H1 (cell line): Measurements from ENCODE around the gene TPRG1L. TPM values are rescaled to one million over a fixed set of nuclear protein-coding genes. Genes with fewer than 3 reads are reported as not detected.
A peak's percentile ranks its signal among the peaks of the same experiment; 100 is the strongest.

Experiments
- CTCF ChIA-PET: fragments of 300-600 bp; sonication (Branson Sonifier 250); formaldehyde crosslinking; loops from one replicate; lab custom pipeline; 2021; ENCODE audit not compliant: partially characterized antibody; lab: Charles Lee
- POLR2A ChIA-PET: fragments of 300-600 bp; sonication (Branson Sonifier 250); formaldehyde crosslinking; loops from one replicate; lab custom pipeline; 2021; ENCODE audit warnings: inconsistent platforms; ENCODE audit not compliant: partially characterized antibody; lab: Charles Lee
- DNase-seq, 2 experiments: peaks; one replicate each; pipeline versions ENCODE4 v3.0.0 to v3.0.0-alpha.2; 2010 to 2022; ENCODE audit warnings: low spot score in 2 of 2, low read depth in 1 of 2, mixed read lengths in 1 of 2
- FAIRE-seq: peaks from 2 replicates; lab custom pipeline; 2011; peaks lifted over from hg19 to GRCh38; lab: Jason Lieb, UNC
- H2AFZ ChIP-seq: 2 replicates; pipeline ENCODE4 v1.8.1; 2012; ENCODE audit warnings: low read length, inconsistent platforms
- H2AK5ac ChIP-seq: 2 replicates; pipeline ENCODE4 v1.6.1; 2013; ENCODE audit warnings: low read depth, low read length
- H2BK120ac ChIP-seq: replicated peaks from 2 replicates; pipeline ENCODE3; 2013; ENCODE audit warnings: low read depth, low read length, inconsistent platforms
- H2BK12ac ChIP-seq: 2 replicates; pipeline ENCODE4 v1.6.1; 2013; ENCODE audit warnings: low read depth, low read length
- H2BK15ac ChIP-seq: 2 replicates; pipeline ENCODE4 v1.6.1; 2013; ENCODE audit warnings: low read length
- H2BK20ac ChIP-seq: 2 replicates; pipeline ENCODE4 v1.6.1; 2013; ENCODE audit warnings: low read length
- H2BK5ac ChIP-seq: 2 replicates; pipeline ENCODE4 v1.6.1; 2013; ENCODE audit warnings: low read depth, low read length
- H3K14ac ChIP-seq: 2 replicates; pipeline ENCODE4 v1.6.1; 2013; ENCODE audit warnings: inconsistent platforms; ENCODE audit not compliant: insufficient read length
- H3K18ac ChIP-seq: 2 replicates; pipeline ENCODE4 v1.6.1; 2013; ENCODE audit warnings: low read length; ENCODE audit errors: extremely low read depth
- H3K23ac ChIP-seq: 2 replicates; pipeline ENCODE4 v1.6.1; 2013; ENCODE audit warnings: inconsistent platforms; ENCODE audit not compliant: insufficient read length
- H3K23me2 ChIP-seq: 2 replicates; pipeline ENCODE4 v1.6.1; 2013; ENCODE audit warnings: low read depth, low read length
- H3K27ac ChIP-seq: 2 replicates; pipeline ENCODE4 v1.6.1; 2011; ENCODE audit warnings: low read depth, low read length, inconsistent platforms
- H3K27me3 ChIP-seq, 4 experiments: replicated peaks in 1 of 4; 1 replicate in 1 of 4; 2 replicates in 3 of 4; pipeline versions ENCODE4 v1.6.1 to v1.8.1; 2011 to 2013; ENCODE audit warnings: low read length in 3 of 4, mild to moderate bottlenecking in 3 of 4, inconsistent platforms in 2 of 4, mixed read lengths in 2 of 4, moderate library complexity in 1 of 4; ENCODE audit not compliant: control insufficient read depth in 3 of 4, insufficient read depth in 3 of 4; ENCODE audit errors: extremely low read depth in 1 of 4
- H3K36me3 ChIP-seq, 4 experiments: 2 replicates each; pipeline versions ENCODE4 v1.6.1 to v1.8.1; 2011 to 2013; ENCODE audit warnings: mild to moderate bottlenecking in 4 of 4, low read length in 3 of 4, moderate library complexity in 2 of 4, control low read depth in 1 of 4, inconsistent platforms in 1 of 4; ENCODE audit not compliant: insufficient read depth in 4 of 4, control insufficient read depth in 2 of 4
- H3K4ac ChIP-seq: replicated peaks from 2 replicates; pipeline ENCODE3; 2013; ENCODE audit warnings: low read length, low read depth, mixed read lengths, inconsistent platforms; ENCODE audit not compliant: insufficient read length
- H3K4me1 ChIP-seq, 4 experiments: replicated peaks in 1 of 4; 1 replicate in 1 of 4; 2 replicates in 3 of 4; pipeline versions ENCODE4 v1.6.1 to v1.8.1; 2011 to 2013; ENCODE audit warnings: low read length in 3 of 4, inconsistent platforms in 2 of 4, mixed read lengths in 1 of 4; ENCODE audit not compliant: insufficient read depth in 4 of 4, control insufficient read depth in 3 of 4
- H3K4me2 ChIP-seq, 2 experiments: 2 replicates each; pipeline versions ENCODE4 v1.6.1 to v1.8.1; 2011 to 2013; ENCODE audit warnings: low read depth in 2 of 2, low read length in 2 of 2, control low read depth in 1 of 2, inconsistent platforms in 1 of 2, mild to moderate bottlenecking in 1 of 2; ENCODE audit not compliant: insufficient read depth in 1 of 2
- H3K4me3 ChIP-seq, 4 experiments: fragments of 200-600, 300-600 bp in 1 of 4; sonication (generic), shearing (Covaris generic), sonication (Bioruptor Twin) in 1 of 4; 2 replicates each; pipeline versions ENCODE4 v1.5.1 to v1.8.1; 2011 to 2016; ENCODE audit warnings: low read length in 4 of 4, low read depth in 3 of 4, control low read depth in 2 of 4, inconsistent platforms in 2 of 4, mild to moderate bottlenecking in 2 of 4, mixed read lengths in 1 of 4, moderate library complexity in 1 of 4; ENCODE audit not compliant: insufficient read depth in 2 of 4; ENCODE audit errors: extremely low read depth in 1 of 4
- H3K56ac ChIP-seq: replicated peaks from 2 replicates; pipeline ENCODE3; 2013; ENCODE audit warnings: low read depth, mild to moderate bottlenecking, mixed read lengths, low read length, inconsistent platforms; ENCODE audit not compliant: insufficient read length
- H3K79me1 ChIP-seq: 2 replicates; pipeline ENCODE4 v1.6.1; 2013; ENCODE audit warnings: low read depth, low read length, control low read depth
- H3K79me2 ChIP-seq, 2 experiments: 2 replicates each; pipeline versions ENCODE4 v1.6.1 to v1.8.1; 2012 to 2013; ENCODE audit warnings: low read length in 2 of 2, mild to moderate bottlenecking in 2 of 2, inconsistent platforms in 1 of 2; ENCODE audit not compliant: insufficient read depth in 2 of 2, control insufficient read depth in 1 of 2
- H3K9ac ChIP-seq, 4 experiments: replicated peaks in 1 of 4; 1 replicate in 1 of 4; 2 replicates in 3 of 4; pipeline versions ENCODE4 v1.6.1 to v1.8.1; 2011 to 2013; ENCODE audit warnings: low read depth in 3 of 4, low read length in 3 of 4, control low read depth in 2 of 4, mild to moderate bottlenecking in 2 of 4, moderate library complexity in 2 of 4, inconsistent platforms in 1 of 4; ENCODE audit errors: extremely low read depth in 1 of 4
- H3K9me3 ChIP-seq, 2 experiments: 2 replicates each; pipeline versions ENCODE4 v1.6.1 to v1.8.1; 2012 to 2013; ENCODE audit warnings: mild to moderate bottlenecking in 2 of 2, moderate library complexity in 2 of 2, control low read depth in 1 of 2, inconsistent platforms in 1 of 2, low read depth in 1 of 2, low read length in 1 of 2, mixed read lengths in 1 of 2; ENCODE audit not compliant: insufficient read depth in 2 of 2
- H4K20me1 ChIP-seq, 2 experiments: replicated peaks in 1 of 2; 2 replicates each; pipeline versions ENCODE3 to v1.8.1; 2011 to 2013; ENCODE audit warnings: inconsistent platforms in 2 of 2, low read length in 2 of 2, mild to moderate bottlenecking in 1 of 2; ENCODE audit not compliant: insufficient read depth in 2 of 2, control insufficient read depth in 1 of 2
- H4K5ac ChIP-seq: 2 replicates; pipeline ENCODE4 v1.6.1; 2013; ENCODE audit warnings: low read length, low read depth, mixed read lengths, inconsistent platforms; ENCODE audit not compliant: insufficient read length
- H4K8ac ChIP-seq: 2 replicates; pipeline ENCODE4 v1.8.0; 2013; ENCODE audit warnings: mild to moderate bottlenecking, moderate library complexity, low read length, inconsistent platforms; ENCODE audit not compliant: insufficient read depth; ENCODE audit errors: extremely low read depth
- H4K91ac ChIP-seq: replicated peaks from 2 replicates; pipeline ENCODE3; 2013; ENCODE audit warnings: low read length, mixed read lengths, inconsistent platforms; ENCODE audit not compliant: insufficient read length
- ATF2 ChIP-seq: IDR thresholded peaks from 2 replicates; pipeline ENCODE4 v1.6.1; 2012; ENCODE audit warnings: low read length, inconsistent platforms
- BACH1 ChIP-seq: IDR thresholded peaks from 2 replicates; pipeline ENCODE4 v1.6.1; 2012; ENCODE audit warnings: low read length, improper control_type of control experiment
- CBX5 ChIP-seq: fragments of 300-800, 300-1000 bp; sonication (generic); IDR thresholded peaks from 2 replicates; pipeline ENCODE4 v1.7.1; 2016; ENCODE audit warnings: antibody characterized with exemption, low read length, low read depth
- KDM1A ChIP-seq: fragments of 200-600, 300-600 bp; sonication (generic); IDR thresholded peaks from 2 replicates; pipeline ENCODE4 v1.7.1; 2016; ENCODE audit warnings: mild to moderate bottlenecking, low read length, borderline replicate concordance
- NANOG ChIP-seq: IDR thresholded peaks from 2 replicates; pipeline ENCODE4 v1.6.1; 2011; ENCODE audit warnings: low read length, low read depth, mild to moderate bottlenecking, inconsistent platforms; ENCODE audit not compliant: insufficient read depth, poor library complexity, severe bottlenecking
- RXRA ChIP-seq: IDR thresholded peaks from 2 replicates; pipeline ENCODE4 v1.6.1; 2011; ENCODE audit warnings: low read depth, mild to moderate bottlenecking, low read length, moderate library complexity; ENCODE audit not compliant: insufficient read depth
- SP2 ChIP-seq: IDR thresholded peaks from 2 replicates; pipeline ENCODE4 v1.6.1; 2012; ENCODE audit warnings: mild to moderate bottlenecking, low read length, inconsistent platforms
- TAF1 ChIP-seq: IDR thresholded peaks from 2 replicates; pipeline ENCODE4 v1.6.1; 2011; ENCODE audit warnings: mild to moderate bottlenecking, low read depth, low read length
- TAF7 ChIP-seq: optimal IDR thresholded peaks from 2 replicates; pipeline ENCODE3; 2011; ENCODE audit warnings: low read depth, mild to moderate bottlenecking, inconsistent platforms, low read length, moderate library complexity, borderline replicate concordance
- WGBS, 2 experiments: shearing (Covaris generic) in 1 of 2; methylation state at CpG; one replicate each; pipeline versions ENCODE4 v1.1.6 to v1.1.7; 2013 to 2015; ENCODE audit warnings: low lambda C conversion rate in 2 of 2, mixed read lengths in 2 of 2, inconsistent platforms in 1 of 2, low coverage in 1 of 2, missing lambda C conversion rate in 1 of 2; ENCODE audit not compliant: insufficient replicate concordance in 2 of 2, insufficient coverage in 1 of 2, insufficient read length in 1 of 2; ENCODE audit errors: extremely low coverage in 1 of 2, missing lambda C conversion rate in 1 of 2; 5-methylcytosine and 5-hydroxymethylcytosine counted together
- polyA plus RNA-seq, 7 experiments: library from polyadenylated mRNA; depleted of rRNA in 3 of 7; stranded (reverse) in 5 of 7; unstranded in 2 of 7; fragments of >200 nt in 5 of 7; fragments of 200-250 nt in 2 of 7; gene quantifications; 1 replicate in 5 of 7; 2 replicates in 1 of 7; 4 replicates in 1 of 7; pipeline versions ENCODE4 v1.2.1 to v1.2.3, GENCODE V29; 2011 to 2013; ENCODE audit warnings: missing spikeins in 2 of 7, mixed read lengths in 2 of 7
- total RNA-seq: library from RNA; stranded (reverse); fragmentation: NEBNext Ultra II Directional; extraction: Animal tissue kit (Norgen Biotek cat#: 25700); gene quantifications from 2 replicates; pipeline ENCODE4 v1.2.1, GENCODE V29; 2021
- TF ChIP-seq, protein P1 (sequence below): IDR thresholded peaks from 2 replicates; pipeline ENCODE4 v1.6.1; 2012; ENCODE audit warnings: inconsistent platforms

Gene TPRG1L
- total and polyA plus RNA-seq, 2 of the 8 experiments (the other 6 are each of a cell fraction or from before 2014, with no cell fraction given): 21.7 to 22.3 TPM

DNA sequence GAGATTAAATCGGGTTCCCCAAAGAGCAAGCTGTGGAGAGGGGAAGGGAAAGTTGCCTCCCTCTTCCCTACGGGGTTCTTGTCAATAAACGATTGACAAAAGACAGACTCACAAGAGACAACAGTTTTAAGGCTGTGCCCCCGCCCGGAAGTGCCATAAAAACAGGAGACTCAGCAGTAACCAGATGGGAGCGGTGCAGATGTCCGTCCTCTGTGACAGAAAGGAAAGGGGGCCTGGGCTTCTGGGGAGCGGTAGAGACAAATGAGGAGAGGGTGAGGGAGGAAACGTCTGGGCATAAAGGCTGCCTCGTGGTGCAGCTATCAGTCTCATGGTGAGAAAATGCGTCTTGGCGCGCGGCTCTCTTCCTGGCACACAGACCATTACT, 33.4 kb downstream of the TPRG1L start:
- Histone ChIP-seq H4K91ac (no peak overlapping the region), H2BK5ac (no peak overlapping the region), H3K4ac (no peak overlapping the region), H3K4me2 (no peak overlapping the region), H3K9ac (no peak overlapping the region), H3K23ac (no peak overlapping the region), H2BK20ac (no peak overlapping the region), H3K9me3 (no peaks in the 10 kb centered on the region), H3K79me2 (no peaks in the 10 kb centered on the region), H3K4me1 (peaks cover 0 to 6% (median 1%) of the 10 kb centered on the region in 4 experiments; a peak in 3 of 7 replicates), H3K79me1 (no peaks in the 10 kb centered on the region), H2BK15ac (no peak overlapping the region), H3K27me3 (peaks cover 17 to 44% (median 34%) of the 10 kb centered on the region in 4 experiments), H3K18ac (peak overlapping the region; percentile 32; the same call in 1 of the 2 replicates), H3K4me3 (no peak overlapping the region), H4K8ac (no peak overlapping the region), H2BK120ac (no peak overlapping the region), H2AFZ (no peak overlapping the region), H3K56ac (no peak overlapping the region), H2BK12ac (no peak overlapping the region), H2AK5ac (no peak overlapping the region), H4K5ac (no peak overlapping the region), H3K14ac (no peak overlapping the region), H4K20me1 (no peaks in the 10 kb centered on the region), H3K36me3 (no peaks in the 10 kb centered on the region), H3K27ac (no peak overlapping the region), H3K23me2 (no peaks in the 10 kb centered on the region)
- FAIRE-seq (no peak), DNase-seq (no peak)
- ChIA-PET CTCF (interaction anchor here (0.6 to 1.4 kb wide), 3 partner anchors 13 to 65 kb away, joined by 3 read pairs; no protein-coding TSS in a partner anchor), POLR2A (interaction anchor here (0.6 kb wide), 1 partner anchor 242 kb away, joined by 3 read pairs; no protein-coding TSS in a partner anchor)
- WGBS, 2 experiments: 78% methylated on average over 14 of the region's 14 CpGs; no CpG with 5 or more reads in 1 of the 2 experiments
- no peak for TF ChIP-seq BACH1
- TF ChIP-seq NANOG: no peak
- TF ChIP-seq CBX5: no peak
- TF ChIP-seq TAF1: no peak
- TF ChIP-seq RXRA: no peak
- TF ChIP-seq KDM1A: no peak
- no peak for TF ChIP-seq ATF2
- TF ChIP-seq SP2: no peak
- TF ChIP-seq, protein P1, sequence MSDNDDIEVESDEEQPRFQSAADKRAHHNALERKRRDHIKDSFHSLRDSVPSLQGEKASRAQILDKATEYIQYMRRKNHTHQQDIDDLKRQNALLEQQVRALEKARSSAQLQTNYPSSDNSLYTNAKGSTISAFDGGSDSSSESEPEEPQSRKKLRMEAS: no peak
- TF ChIP-seq TAF7: no peak
